Natural killer cell (primary cell): Measurements from ENCODE around the gene CNRIP1. TPM values are rescaled to one million over a fixed set of nuclear protein-coding genes. Genes with fewer than 3 reads are reported as not detected.

Source experiments
- ATAC-seq, 3 donors: fragments of 150-1000 bp in 2 of 3; fragments of 200-7000 bp in 1 of 3; cut with Tn5 transposase; 1 replicate in 1 of 3; 2 replicates in 2 of 3; pipeline ENCODE4 v1.10.0; 2021; ENCODE audit warnings: mild to moderate bottlenecking in 2 of 3, moderate library complexity in 2 of 3
- DNase-seq, 2 donors: peaks; one replicate each; pipeline versions ENCODE4 v3.0.0 to v3.0.0-alpha.2; 2013 to 2021; ENCODE audit warnings: mixed read lengths in 1 of 2
- H3K27ac ChIP-seq: one replicate; pipeline ENCODE4 v1.5.1; 2013; ENCODE audit warnings: mild to moderate bottlenecking, low read length
- H3K27me3 ChIP-seq: one replicate; pipeline ENCODE4 v1.6.1; 2013; ENCODE audit warnings: low read length; ENCODE audit not compliant: control insufficient read depth, insufficient read depth
- H3K36me3 ChIP-seq: one replicate; pipeline ENCODE4 v1.6.1; 2013; ENCODE audit warnings: low read length; ENCODE audit not compliant: control insufficient read depth, insufficient read depth
- H3K4me1 ChIP-seq: one replicate; pipeline ENCODE4 v1.6.1; 2013; ENCODE audit warnings: low read length; ENCODE audit not compliant: control insufficient read depth, insufficient read depth
- H3K4me3 ChIP-seq: one replicate; pipeline ENCODE4 v1.5.1; 2013; ENCODE audit warnings: low read length
- H3K9me3 ChIP-seq: one replicate; pipeline ENCODE4 v1.6.1; 2013; ENCODE audit warnings: low read length; ENCODE audit not compliant: control insufficient read depth, insufficient read depth
- H3K27ac Mint-ChIP-seq, 2 donors: one replicate each; pipeline ENCODE4 v1.8.0; 2022; ENCODE audit warnings: mild to moderate bottlenecking in 2 of 2, mixed read lengths in 2 of 2, moderate library complexity in 1 of 2
- H3K27me3 Mint-ChIP-seq, 2 donors: one replicate each; pipeline ENCODE4 v1.8.0; 2022; ENCODE audit warnings: low read depth in 2 of 2, mixed read lengths in 2 of 2
- H3K36me3 Mint-ChIP-seq: one replicate; pipeline ENCODE4 v1.8.0; 2022; ENCODE audit warnings: mixed read lengths
- H3K4me1 Mint-ChIP-seq, 2 donors: one replicate each; pipeline ENCODE4 v1.8.0; 2022; ENCODE audit warnings: mixed read lengths in 2 of 2
- H3K4me3 Mint-ChIP-seq: one replicate; pipeline ENCODE4 v1.8.0; 2022; ENCODE audit warnings: mild to moderate bottlenecking, moderate library complexity, mixed read lengths
- H3K9me3 Mint-ChIP-seq, 2 donors: one replicate each; pipeline ENCODE4 v1.8.0; 2022; ENCODE audit warnings: mixed read lengths in 2 of 2
- CTCF ChIP-seq: fragments of 200-600 bp; IDR thresholded peaks from one replicate; pipeline ENCODE4 v1.8.0; 2022; ENCODE audit warnings: antibody characterized with exemption
- WGBS: methylation state at CpG from one replicate; pipeline ENCODE4 v1.1.7; 2013; ENCODE audit warnings: missing lambda C conversion rate; ENCODE audit not compliant: insufficient coverage; 5-methylcytosine and 5-hydroxymethylcytosine counted together
- intact Hi-C: fragments of 100-400 bp; cut with micrococcal nuclease; formaldehyde crosslinking; loops from one replicate; pipeline ENCODE4 v1.14.2; 2022
- total RNA-seq, 4 donors: library from RNA; stranded (reverse); fragments of 120-200 nt in 1 of 4; gene quantifications; one replicate each; pipeline versions ENCODE4 v1.2.3 to v1.2.4, GENCODE V29; 2013 to 2022

CNRIP1 gene
- total RNA-seq, 3 donors from 2014 or later (not counting 1 experiment from before 2014, with no cell fraction given), result 0.39 to 0.98 TPM; not detected in 1

- peak overlapping the region; percentile 97 for H3K4me3 Mint-ChIP-seq
- H3K9me3 Mint-ChIP-seq, result no peaks in the 10 kb centered on the region
- H3K27ac ChIP-seq, result peak overlapping the region; percentile 82
- H3K36me3 Mint-ChIP-seq, result peaks cover 8% of the 10 kb centered on the region
- intact Hi-C loops, result loop anchor here (2.0 to 5.0 kb wide), 2 partner anchors 114 to 133 kb away; partner anchors contain the start of gene PLEK
- peak in 1 of 2 donors; percentile 69 for DNase-seq
- peaks cover 28 to 41% of the 10 kb centered on the region in 2 donors for H3K4me1 Mint-ChIP-seq
- no peaks in the 10 kb centered on the region for H3K27me3 ChIP-seq
- TF ChIP-seq CTCF, result no peak
- peaks cover 8% of the 10 kb centered on the region for H3K4me1 ChIP-seq
- 2% methylated on average over 11 of the region's 15 CpGs for WGBS
- no peak for ATAC-seq
- H3K4me3 ChIP-seq, result peak overlapping the region; percentile 64
- H3K9me3 ChIP-seq, result no peaks in the 10 kb centered on the region
- H3K36me3 ChIP-seq, result no peaks in the 10 kb centered on the region
- H3K27ac Mint-ChIP-seq, result peak overlapping the region in 1 of 2 donors; percentile 97
- H3K27me3 Mint-ChIP-seq, result peaks cover 0 to 3% of the 10 kb centered on the region in 2 donors
Observed at GRCh38 chr2:68253219-68254068, 66.3 kb downstream of the CNRIP1 start.

GRCh38 chr2:68252400-68253218, 67.1 kb downstream of the CNRIP1 start, which contains the start of gene PPP3R1:
Gene PPP3R1, minus strand, starts transcription at chr2:68252532. Its CDS starts 405 bp downstream, at chr2:68252127.
- peak within 1 kb of the TSS in 1 of 2 donors; percentile 97 for H3K27ac Mint-ChIP-seq
- H3K4me3 Mint-ChIP-seq, result peak within 1 kb of the TSS; percentile 97
- no peaks in the 10 kb centered on the region for H3K9me3 ChIP-seq
- H3K4me1 Mint-ChIP-seq, result peaks cover 28 to 41% of the 10 kb centered on the region in 2 donors
- ATAC-seq (peak; percentile 74 to 92 (median 83)), DNase-seq (peak; percentile 92 to 98)
- H3K9me3 Mint-ChIP-seq, result no peaks in the 10 kb centered on the region
- H3K27me3 Mint-ChIP-seq, result peaks cover 0 to 3% of the 10 kb centered on the region in 2 donors
- H3K27me3 ChIP-seq, result no peaks in the 10 kb centered on the region
- intact Hi-C loops, result loop anchor here (1.0 to 5.0 kb wide), 3 partner anchors 95 to 134 kb away; partner anchors contain the start of genes PLEK and PNO1
- under 1% methylated on average over 79 of the region's 79 CpGs for WGBS
- H3K4me1 ChIP-seq, result peaks cover 10% of the 10 kb centered on the region
- H3K4me3 ChIP-seq, result peak within 1 kb of the TSS; percentile 80
- H3K36me3 Mint-ChIP-seq, result peaks cover 8% of the 10 kb centered on the region
- peak within 1 kb of the TSS; percentile 95 for H3K27ac ChIP-seq
- no peak for TF ChIP-seq CTCF
- H3K36me3 ChIP-seq, result no peaks in the 10 kb centered on the region

- H3K4me3 Mint-ChIP-seq, result peak overlapping the region; percentile 94
- peaks cover 28 to 41% of the 10 kb centered on the region in 2 donors for H3K4me1 Mint-ChIP-seq
- peaks cover 0 to 3% of the 10 kb centered on the region in 2 donors for H3K27me3 Mint-ChIP-seq
- Histone ChIP-seq H3K27me3 (no peaks in the 10 kb centered on the region), H3K9me3 (no peaks in the 10 kb centered on the region), H3K36me3 (no peaks in the 10 kb centered on the region), H3K27ac (peak overlapping the region; percentile 95), H3K4me3 (peak overlapping the region; percentile 80), H3K4me1 (peaks cover 12% of the 10 kb centered on the region)
- peak; percentile 3 to 10 (median 5) for ATAC-seq
- DNase-seq, result peak; percentile 58 to 66
- WGBS, result under 1% methylated on average over 78 of the region's 78 CpGs
- no peaks in the 10 kb centered on the region for H3K9me3 Mint-ChIP-seq
- intact Hi-C loops, result loop anchor here (1.0 to 5.0 kb wide), 5 partner anchors 55 to 189 kb away; partner anchors contain the start of genes PLEK and PNO1
- peak overlapping the region in 1 of 2 donors; percentile 97 for H3K27ac Mint-ChIP-seq
- TF ChIP-seq CTCF, result no peak
- H3K36me3 Mint-ChIP-seq, result peaks cover 8% of the 10 kb centered on the region
Observed at GRCh38 chr2:68251855-68252399, 67.8 kb downstream of the CNRIP1 start.
